Astrocyte of the cerebellum (primary cell): ENCODE data around the gene RNF13.

ENCODE experiments used
- DNase-seq: peaks from one replicate; pipeline ENCODE4 v3.0.0-alpha.2; 2011; ENCODE audit warnings: low read depth
- H3K4me3 ChIP-seq: 2 replicates; pipeline ENCODE4 v1.5.1; 2011; ENCODE audit warnings: mild to moderate bottlenecking, low read depth, low read length, moderate library complexity
- in situ Hi-C: cut with HindIII; loops from 2 replicates; pipeline ENCODE4 v1.10.0; 2017; ENCODE audit warnings: low sequenced_read_pairs
- TF ChIP-seq, protein P1 (sequence below): IDR thresholded peaks from 2 replicates; pipeline ENCODE4 v1.5.1; 2012; ENCODE audit warnings: low read length, low read depth, moderate library complexity, mild to moderate bottlenecking; ENCODE audit errors: missing control alignments

RNF13 gene

DNA sequence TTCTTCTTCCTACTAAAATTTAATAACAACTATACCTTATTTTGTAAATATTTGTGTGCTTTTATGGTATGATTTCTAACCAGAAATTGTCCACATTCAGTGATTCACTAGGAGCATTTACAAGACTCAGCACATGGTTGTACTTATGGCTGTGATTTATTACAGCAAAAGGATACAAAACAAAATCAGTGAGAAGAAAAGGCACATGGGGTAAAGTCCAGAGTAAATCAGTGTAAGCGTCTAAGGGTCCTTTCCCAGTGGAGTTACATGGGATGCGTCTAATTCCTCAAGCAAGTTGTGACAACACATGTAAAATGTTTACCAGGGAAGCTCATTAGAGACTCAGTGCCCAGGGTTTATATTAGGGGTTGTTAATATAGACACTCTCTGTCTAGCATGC, 31.1 kb downstream of the RNF13 start:
- no peak for DNase-seq
- no peak overlapping the region for H3K4me3 ChIP-seq
- in situ Hi-C loops, result no loop called here
- TF ChIP-seq, protein P1, sequence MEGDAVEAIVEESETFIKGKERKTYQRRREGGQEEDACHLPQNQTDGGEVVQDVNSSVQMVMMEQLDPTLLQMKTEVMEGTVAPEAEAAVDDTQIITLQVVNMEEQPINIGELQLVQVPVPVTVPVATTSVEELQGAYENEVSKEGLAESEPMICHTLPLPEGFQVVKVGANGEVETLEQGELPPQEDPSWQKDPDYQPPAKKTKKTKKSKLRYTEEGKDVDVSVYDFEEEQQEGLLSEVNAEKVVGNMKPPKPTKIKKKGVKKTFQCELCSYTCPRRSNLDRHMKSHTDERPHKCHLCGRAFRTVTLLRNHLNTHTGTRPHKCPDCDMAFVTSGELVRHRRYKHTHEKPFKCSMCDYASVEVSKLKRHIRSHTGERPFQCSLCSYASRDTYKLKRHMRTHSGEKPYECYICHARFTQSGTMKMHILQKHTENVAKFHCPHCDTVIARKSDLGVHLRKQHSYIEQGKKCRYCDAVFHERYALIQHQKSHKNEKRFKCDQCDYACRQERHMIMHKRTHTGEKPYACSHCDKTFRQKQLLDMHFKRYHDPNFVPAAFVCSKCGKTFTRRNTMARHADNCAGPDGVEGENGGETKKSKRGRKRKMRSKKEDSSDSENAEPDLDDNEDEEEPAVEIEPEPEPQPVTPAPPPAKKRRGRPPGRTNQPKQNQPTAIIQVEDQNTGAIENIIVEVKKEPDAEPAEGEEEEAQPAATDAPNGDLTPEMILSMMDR, result no peak

DNA sequence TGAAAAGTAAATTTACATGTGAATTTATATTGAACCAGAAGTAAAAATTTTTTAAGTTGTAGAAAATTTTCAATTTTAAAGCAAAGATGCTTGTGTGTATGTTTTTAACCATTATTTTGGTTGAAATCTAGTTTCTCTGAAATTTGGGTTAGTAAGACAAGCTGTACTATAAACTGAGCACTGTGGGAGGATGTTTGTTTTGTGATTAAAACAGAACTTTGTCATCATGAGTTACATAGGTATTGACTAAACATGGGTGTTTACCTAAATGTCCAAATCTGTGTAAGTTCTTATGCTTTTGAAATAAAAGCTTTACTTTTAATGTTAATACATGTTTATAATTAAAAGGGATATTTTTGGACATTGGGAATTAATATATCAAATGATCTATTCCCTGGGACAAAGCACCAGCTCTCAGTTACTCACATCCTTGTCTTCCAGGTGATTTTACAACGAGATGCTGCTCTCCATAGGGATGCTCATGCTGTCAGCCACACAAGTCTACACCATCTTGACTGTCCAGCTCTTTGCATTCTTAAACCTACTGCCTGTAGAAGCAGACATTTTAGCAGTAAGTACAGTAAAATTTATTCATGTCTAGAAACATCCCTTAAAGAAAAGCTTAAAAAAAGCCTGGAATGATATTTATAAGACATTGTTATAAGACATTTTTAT, 32.7 kb downstream of the RNF13 start:
- TF ChIP-seq, protein P1, result no peak
- no peak for DNase-seq
- in situ Hi-C loops, result no loop called here
- H3K4me3 ChIP-seq, result no peak overlapping the region

DNA sequence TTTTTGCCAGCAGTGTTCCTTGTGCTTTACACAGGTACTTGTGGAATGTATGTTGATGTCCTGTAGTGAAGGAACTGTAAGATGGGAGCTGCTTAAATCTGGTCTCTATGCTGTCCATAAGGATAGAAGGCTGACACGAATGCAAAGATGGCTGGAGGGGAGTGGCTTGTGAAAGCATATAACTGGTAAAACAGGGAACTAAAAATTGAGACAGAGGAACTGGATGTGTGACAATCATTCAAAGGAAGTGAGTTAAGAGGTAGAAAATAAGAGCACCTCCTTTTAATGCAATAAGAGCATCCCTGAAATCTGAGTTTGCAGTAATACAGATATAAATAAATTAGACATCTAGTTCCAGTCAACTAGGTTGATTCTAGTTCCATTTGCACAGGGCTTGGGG, 35.2 kb downstream of the RNF13 start:
- in situ Hi-C loops, result no loop called here
- no peak overlapping the region for H3K4me3 ChIP-seq
- TF ChIP-seq, protein P1, result no peak
- no peak for DNase-seq

DNA sequence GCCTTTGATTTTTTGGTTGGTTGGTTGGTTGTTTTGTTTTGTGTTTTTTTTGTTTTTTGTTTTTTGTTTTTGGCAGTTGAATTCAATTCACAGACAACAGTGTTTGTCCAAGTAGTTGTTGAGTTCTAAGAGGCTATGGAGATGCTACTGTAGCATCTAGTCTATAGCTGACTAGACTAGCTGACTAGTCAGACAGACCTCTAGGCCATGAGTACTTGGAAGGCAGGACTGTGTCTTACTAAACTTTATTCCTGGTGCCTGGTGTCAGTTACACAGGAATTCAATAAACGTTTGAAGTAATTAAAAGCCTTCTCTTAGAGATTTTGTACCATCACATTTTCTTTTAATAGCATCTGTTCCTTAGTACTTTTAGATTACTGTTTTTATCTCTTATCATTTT, 35.7 kb downstream of the RNF13 start:
- TF ChIP-seq, protein P1, result no peak
- in situ Hi-C loops, result no loop called here
- H3K4me3 ChIP-seq, result no peak overlapping the region
- no peak for DNase-seq

DNA sequence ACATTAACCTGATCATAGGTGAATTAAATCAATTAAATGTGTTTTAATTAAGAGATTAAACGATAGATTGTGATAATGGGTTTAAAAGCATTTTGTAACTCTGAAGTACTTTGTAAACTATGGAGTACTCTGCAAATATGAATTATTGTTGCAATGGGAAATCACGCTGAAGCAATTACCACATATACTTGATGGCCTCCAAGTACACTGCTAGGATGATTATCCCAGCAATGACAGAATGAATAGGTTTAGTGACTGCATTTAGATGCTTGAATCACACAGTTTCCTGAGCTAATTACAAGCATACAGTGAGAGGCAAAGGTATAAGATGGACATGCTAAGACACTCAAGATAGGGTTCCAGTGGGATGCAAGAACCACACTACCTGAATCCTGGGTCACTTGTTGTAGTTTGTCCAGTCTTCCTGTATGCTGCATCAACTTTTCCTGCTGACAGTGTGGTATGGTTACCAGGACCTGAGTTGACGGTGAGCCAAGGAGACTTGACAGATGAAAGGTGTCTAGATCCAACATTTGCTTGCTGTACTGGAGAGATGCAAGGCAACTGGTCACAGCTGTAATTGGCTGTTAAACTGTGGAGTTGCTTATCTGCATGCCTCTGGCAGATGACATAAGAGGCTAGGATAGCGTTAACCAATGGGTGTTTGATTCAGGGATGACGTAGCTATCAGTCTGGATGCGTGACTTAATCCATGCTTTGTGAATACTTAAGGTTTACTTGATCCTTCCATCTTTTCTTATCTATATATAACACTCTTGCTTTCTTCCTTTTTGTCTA, 38.0 kb downstream of the RNF13 start:
- DNase-seq, result no peak
- no peak overlapping the region for H3K4me3 ChIP-seq
- in situ Hi-C loops, result no loop called here
- TF ChIP-seq, protein P1, result no peak

DNA sequence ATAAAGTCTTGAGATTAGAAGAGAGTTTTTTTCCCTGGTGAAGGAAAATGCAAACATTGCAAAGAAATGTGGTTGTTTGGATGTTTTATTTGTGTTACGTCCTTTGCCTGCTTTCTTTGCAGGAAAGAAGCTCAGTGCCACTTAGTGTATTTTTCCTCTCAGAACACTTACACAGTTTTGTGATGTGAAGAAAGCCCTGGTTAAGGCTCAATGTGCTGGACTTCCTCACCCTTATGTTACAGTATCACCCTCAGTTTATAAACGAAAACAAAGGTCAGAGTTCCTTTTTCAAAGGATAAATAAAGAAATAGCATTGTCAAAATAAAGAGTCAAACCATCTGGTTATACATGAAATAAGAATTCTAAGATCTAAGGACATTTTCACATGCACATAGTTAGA, 45.9 kb downstream of the RNF13 start:
- TF ChIP-seq, protein P1, result no peak
- DNase-seq, result no peak
- no peak overlapping the region for H3K4me3 ChIP-seq
- in situ Hi-C loops, result no loop called here
